OCI-LY7 (cell line): Measurements from ENCODE around the gene MAPK6. TPM values are rescaled to one million over a fixed set of nuclear protein-coding genes. Genes with fewer than 3 reads are reported as not detected.

Source experiments
- BruUV-seq: library from RNA; stranded (reverse); fragments of 400-500 nt; replicated peaks from 2 replicates; lab custom pipeline; 2021; lab: Mats Ljungman, UMichigan
- CTCF ChIA-PET: fragments of 300-600 bp; sonication (Branson Sonifier 250); formaldehyde crosslinking; loops from one replicate; lab custom pipeline; 2022; ENCODE audit warnings: antibody characterized with exemption; ENCODE audit not compliant: unreplicated experiment; lab: Charles Lee
- POLR2A ChIA-PET: fragments of 300-600 bp; sonication (Branson Sonifier 250); formaldehyde crosslinking; loops from one replicate; lab custom pipeline; 2022; ENCODE audit warnings: antibody characterized with exemption; lab: Charles Lee
- DNase-seq: peaks from one replicate; pipeline ENCODE4 v3.0.0-alpha.2; 2015; ENCODE audit warnings: low spot score
- H2AFZ ChIP-seq: fragments of 200-600 bp; sonication (generic), shearing (Covaris generic); 2 replicates; pipeline ENCODE4 v1.6.1; 2014; ENCODE audit warnings: mild to moderate bottlenecking, antibody characterized with exemption, low read length, moderate library complexity
- H3K27ac ChIP-seq: fragments of 200-600 bp; sonication (generic); 2 replicates; pipeline ENCODE4 v1.5.1; 2014; ENCODE audit warnings: mixed run types, low read depth, mild to moderate bottlenecking, moderate library complexity, low read length, inconsistent platforms; ENCODE audit not compliant: poor library complexity, severe bottlenecking
- H3K36me3 ChIP-seq: fragments of 200-600 bp; sonication (generic); 2 replicates; pipeline ENCODE4 v1.6.1; 2014; ENCODE audit warnings: mild to moderate bottlenecking, antibody characterized with exemption, low read length, moderate library complexity, mixed read lengths; ENCODE audit not compliant: insufficient read depth
- H3K4me1 ChIP-seq: fragments of 200-600 bp; sonication (generic); 2 replicates; pipeline ENCODE4 v1.5.1; 2014; ENCODE audit warnings: mild to moderate bottlenecking, low read length; ENCODE audit not compliant: insufficient read depth, poor library complexity, severe bottlenecking
- H3K4me2 ChIP-seq: fragments of 200-600 bp; sonication (generic); 2 replicates; pipeline ENCODE4 v1.6.1; 2014; ENCODE audit warnings: mild to moderate bottlenecking, low read length
- H3K4me3 ChIP-seq: fragments of 200-600 bp; sonication (generic); 2 replicates; pipeline ENCODE4 v1.5.1; 2014; ENCODE audit warnings: mild to moderate bottlenecking, low read depth, low read length; ENCODE audit not compliant: poor library complexity, severe bottlenecking
- H3K79me2 ChIP-seq: fragments of 200-600 bp; sonication (generic); 2 replicates; pipeline ENCODE4 v1.6.1; 2016; ENCODE audit warnings: low read depth, mild to moderate bottlenecking, low read length, moderate library complexity, mixed read lengths; ENCODE audit not compliant: insufficient read depth
- H3K9me2 ChIP-seq: fragments of 200-600 bp; sonication (generic); 2 replicates; pipeline ENCODE4 v1.6.1; 2016; ENCODE audit warnings: mild to moderate bottlenecking, low read length, mixed read lengths; ENCODE audit not compliant: insufficient read depth
- H3K9me3 ChIP-seq: fragments of 200-600 bp; sonication (generic); 2 replicates; pipeline ENCODE4 v1.6.1; 2014; ENCODE audit warnings: mild to moderate bottlenecking, mixed run types, low read length, mixed read lengths
- H4K20me1 ChIP-seq: fragments of 200-600 bp; sonication (generic); 2 replicates; pipeline ENCODE4 v1.6.1; 2014; ENCODE audit warnings: mild to moderate bottlenecking, antibody characterized with exemption, low read length, moderate library complexity, mixed read lengths; ENCODE audit not compliant: insufficient read depth
- EZH2phosphoT487 ChIP-seq: fragments of 200-600 bp; sonication (generic); IDR thresholded peaks from 2 replicates; pipeline ENCODE4 v1.6.1; 2018; ENCODE audit warnings: low read depth, borderline replicate concordance, mild to moderate bottlenecking, mixed run types, antibody characterized with exemption, low read length, moderate library complexity, mixed read lengths
- intact Hi-C: fragments of 100-400 bp; cut with micrococcal nuclease; formaldehyde crosslinking; loops from one replicate; pipeline ENCODE4 v1.10.0; 2022; ENCODE audit not compliant: unreplicated experiment
- total RNA-seq, 2 experiments: library from RNA; depleted of rRNA in 1 of 2; stranded (reverse); fragments of >200 nt in 1 of 2; shearing (Covaris generic) in 1 of 2; gene quantifications; 2 replicates each; pipeline ENCODE4 v1.2.3, GENCODE V29; 2014 to 2022
- TF ChIP-seq, protein P1 (sequence below): fragments of 200-600 bp; sonication (generic); conservative IDR thresholded peaks from 2 replicates; pipeline ENCODE4 v1.5.1; 2014; ENCODE audit warnings: mild to moderate bottlenecking, antibody characterized with exemption, low read length, moderate library complexity, mixed read lengths

MAPK6 gene
- total RNA-seq, 2 experiments from 2014 or later: 19.8 to 49.7 TPM

DNA sequence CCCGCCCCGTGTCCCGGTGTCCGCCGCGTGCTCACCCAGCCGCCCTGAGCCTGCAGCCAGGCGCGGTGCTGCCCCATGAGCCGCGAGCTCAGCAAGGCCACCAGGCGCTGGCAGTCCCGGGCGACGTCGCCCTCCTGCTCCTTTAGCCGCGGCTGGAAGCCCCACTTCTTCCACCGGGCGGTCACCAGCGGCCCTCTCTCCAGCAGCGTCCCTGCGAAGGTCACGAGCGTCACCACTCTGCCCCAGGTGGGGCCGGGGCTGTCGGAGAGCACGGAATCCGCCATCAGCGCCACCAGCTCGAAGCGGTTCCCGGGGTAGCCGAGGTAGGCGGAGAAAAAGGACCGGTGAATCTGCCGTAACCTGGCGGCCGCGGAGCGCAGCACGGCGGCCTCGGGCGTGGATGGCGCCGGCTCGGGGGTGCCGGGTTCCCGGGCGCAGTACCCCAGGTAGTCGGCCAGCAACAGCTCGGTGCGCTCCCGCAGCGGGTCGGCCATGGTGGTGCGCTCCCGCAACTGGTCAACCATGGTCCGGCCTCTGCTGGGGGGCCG, 93.3 kb downstream of the MAPK6 start:
- H3K27ac ChIP-seq: no peak overlapping the region
- H2AFZ ChIP-seq: no peak overlapping the region
- H3K9me2 ChIP-seq: no peaks in the 10 kb centered on the region
- no peaks in the 10 kb centered on the region for H3K9me3 ChIP-seq
- H3K36me3 ChIP-seq: no peaks in the 10 kb centered on the region
- no peak for DNase-seq
- TF ChIP-seq EZH2phosphoT487: no peak
- TF ChIP-seq, protein P1, sequence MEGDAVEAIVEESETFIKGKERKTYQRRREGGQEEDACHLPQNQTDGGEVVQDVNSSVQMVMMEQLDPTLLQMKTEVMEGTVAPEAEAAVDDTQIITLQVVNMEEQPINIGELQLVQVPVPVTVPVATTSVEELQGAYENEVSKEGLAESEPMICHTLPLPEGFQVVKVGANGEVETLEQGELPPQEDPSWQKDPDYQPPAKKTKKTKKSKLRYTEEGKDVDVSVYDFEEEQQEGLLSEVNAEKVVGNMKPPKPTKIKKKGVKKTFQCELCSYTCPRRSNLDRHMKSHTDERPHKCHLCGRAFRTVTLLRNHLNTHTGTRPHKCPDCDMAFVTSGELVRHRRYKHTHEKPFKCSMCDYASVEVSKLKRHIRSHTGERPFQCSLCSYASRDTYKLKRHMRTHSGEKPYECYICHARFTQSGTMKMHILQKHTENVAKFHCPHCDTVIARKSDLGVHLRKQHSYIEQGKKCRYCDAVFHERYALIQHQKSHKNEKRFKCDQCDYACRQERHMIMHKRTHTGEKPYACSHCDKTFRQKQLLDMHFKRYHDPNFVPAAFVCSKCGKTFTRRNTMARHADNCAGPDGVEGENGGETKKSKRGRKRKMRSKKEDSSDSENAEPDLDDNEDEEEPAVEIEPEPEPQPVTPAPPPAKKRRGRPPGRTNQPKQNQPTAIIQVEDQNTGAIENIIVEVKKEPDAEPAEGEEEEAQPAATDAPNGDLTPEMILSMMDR: no peak
- no peaks in the 10 kb centered on the region for H3K79me2 ChIP-seq
- intact Hi-C loops: no loop called here
- peak overlapping the region; percentile 25; the same call in 1 of the 2 replicates for H3K4me2 ChIP-seq
- H3K4me1 ChIP-seq: peaks cover 14% of the 10 kb centered on the region
- no peak overlapping the region for H3K4me3 ChIP-seq
- CTCF ChIA-PET: interaction anchor here (0.6 kb wide), 1 partner anchor 1568 kb away, joined by 7 read pairs; no protein-coding TSS in a partner anchor
- no peaks in the 10 kb centered on the region for H4K20me1 ChIP-seq
- BruUV-seq: no TSS peak
- POLR2A ChIA-PET: interaction anchor here (0.7 kb wide), 1 partner anchor 9 kb away, joined by 5 read pairs; no protein-coding TSS in a partner anchor

DNA sequence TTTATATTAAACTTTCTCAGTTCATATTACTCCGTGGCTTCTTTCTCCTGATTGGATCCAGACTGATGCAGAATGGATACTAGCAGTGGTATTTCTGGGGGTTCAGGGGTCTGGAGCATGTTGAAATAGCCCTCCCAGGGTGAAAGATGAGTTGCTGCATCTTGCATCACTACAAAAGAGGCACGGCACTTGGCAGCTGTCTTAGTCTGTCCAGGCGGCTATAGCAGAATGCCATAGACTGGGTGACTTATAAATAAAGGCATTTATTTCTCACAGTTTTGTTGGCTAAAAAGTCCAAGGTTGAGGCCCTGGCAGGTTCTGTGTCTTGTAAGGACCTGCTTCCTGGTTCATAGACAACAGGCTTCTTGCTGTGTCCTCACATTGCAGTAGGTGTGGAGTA, 94.2 kb downstream of the MAPK6 start:
- BruUV-seq: no TSS peak
- intact Hi-C loops: no loop called here
- CTCF ChIA-PET: interaction anchor here (0.9 kb wide), 1 partner anchor 10 kb away, joined by 3 read pairs; no protein-coding TSS in a partner anchor

DNA sequence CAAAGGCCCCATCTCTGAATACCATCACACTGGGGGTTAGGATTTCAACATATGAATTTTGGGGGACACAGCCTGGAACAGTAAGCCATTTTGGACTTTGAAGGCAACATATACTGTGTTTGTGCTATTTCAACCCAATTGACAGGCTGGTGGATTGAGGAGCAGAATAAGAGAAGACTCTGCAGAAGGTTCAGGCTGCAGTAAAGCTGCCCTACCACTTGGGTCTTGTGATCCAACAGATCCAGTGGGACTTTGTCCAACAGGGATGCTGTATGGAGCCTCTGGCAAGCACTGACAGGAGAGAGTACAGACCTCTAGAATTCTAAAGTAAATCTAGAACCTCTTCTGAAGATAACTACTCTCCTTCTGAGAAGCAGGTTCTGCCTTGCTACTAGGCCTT, 94.7 kb downstream of the MAPK6 start:
- Histone ChIP-seq H3K36me3 (no peaks in the 10 kb centered on the region), H3K4me3 (no peak overlapping the region), H3K27ac (no peak overlapping the region), H3K4me1 (peaks cover 12% of the 10 kb centered on the region), H4K20me1 (no peaks in the 10 kb centered on the region), H3K79me2 (no peaks in the 10 kb centered on the region), H3K9me2 (no peaks in the 10 kb centered on the region), H2AFZ (no peak overlapping the region), H3K9me3 (no peaks in the 10 kb centered on the region), H3K4me2 (no peak overlapping the region)
- intact Hi-C loops: no loop called here
- ChIA-PET CTCF (interaction anchor here (0.9 kb wide), 1 partner anchor 11 kb away, joined by 3 read pairs; no protein-coding TSS in a partner anchor), POLR2A (no interaction called here)
- no peak for DNase-seq
- BruUV-seq: no TSS peak
- no peak for TF ChIP-seq EZH2phosphoT487
- TF ChIP-seq, protein P1: no peak

More for the DNA sequence above, 94.2 kb downstream of the MAPK6 start:
- no peak for TF ChIP-seq EZH2phosphoT487
- no peaks in the 10 kb centered on the region for H3K9me3 ChIP-seq
- no peaks in the 10 kb centered on the region for H3K36me3 ChIP-seq
- DNase-seq: no peak
- POLR2A ChIA-PET: interaction anchor here (0.7 kb wide), 1 partner anchor 10 kb away, joined by 5 read pairs; no protein-coding TSS in a partner anchor
- no peaks in the 10 kb centered on the region for H3K9me2 ChIP-seq
- no peaks in the 10 kb centered on the region for H4K20me1 ChIP-seq
- H3K79me2 ChIP-seq: no peaks in the 10 kb centered on the region
- H2AFZ ChIP-seq: no peak overlapping the region
- no peak overlapping the region for H3K4me2 ChIP-seq
- peaks cover 12% of the 10 kb centered on the region for H3K4me1 ChIP-seq
- no peak overlapping the region for H3K27ac ChIP-seq
- H3K4me3 ChIP-seq: no peak overlapping the region
